AG04449 (cell line): Measurements from ENCODE around the gene ANKRD35.

Experiments used
- CTCF ChIA-PET: fragments of 350-600 bp; formaldehyde crosslinking; extraction: SDS; loops from one replicate; lab custom pipeline; 2021; ENCODE audit warnings: antibody characterized with exemption; lab: Yijun Ruan, JAX
- POLR2A ChIA-PET: fragments of 400-600, 350-600 bp; formaldehyde crosslinking; extraction: SDS; loops from one replicate; lab custom pipeline; 2020; ENCODE audit warnings: antibody characterized with exemption, inconsistent platforms; lab: Yijun Ruan, JAX
- DNase-seq: peaks from one replicate; pipeline ENCODE4 v3.0.0-alpha.2; 2010; ENCODE audit warnings: low read depth, low spot score
- H3K4me3 ChIP-seq: 2 replicates; pipeline ENCODE4 v1.5.1; 2011; ENCODE audit warnings: low read depth, mild to moderate bottlenecking, control low read depth, low read length
- CTCF ChIP-seq: IDR thresholded peaks from one replicate; pipeline ENCODE4 v1.5.1; 2011; ENCODE audit warnings: mild to moderate bottlenecking, moderate library complexity, low read length, control low read depth, inconsistent platforms; ENCODE audit not compliant: insufficient read depth; ENCODE audit errors: missing control alignments

Gene ANKRD35

DNA sequence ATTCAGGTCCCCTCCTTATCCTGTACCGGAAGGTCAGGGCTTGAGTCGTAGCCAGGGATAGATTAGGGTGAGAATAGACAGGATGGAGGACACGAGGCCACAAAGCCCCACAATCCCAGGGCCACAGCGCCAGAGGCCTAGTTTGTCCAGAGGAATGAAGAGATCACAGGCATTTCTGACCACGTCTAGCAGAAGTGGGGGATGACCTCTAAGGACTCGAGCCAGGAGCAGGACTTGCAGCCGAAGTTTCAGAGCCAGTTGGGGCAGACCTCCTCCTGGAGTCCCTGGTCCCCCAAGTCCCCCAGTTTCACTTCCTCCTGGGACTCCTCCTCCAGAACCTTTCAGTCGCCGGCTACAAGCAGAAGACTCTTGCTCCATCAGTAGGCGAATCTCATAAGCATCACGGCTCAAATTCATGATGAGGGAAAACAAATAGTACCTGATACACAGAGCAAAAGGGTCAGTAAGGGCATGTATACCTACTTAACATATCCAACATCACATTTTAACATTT, 26.5 kb upstream of the ANKRD35 start:
- CTCF ChIA-PET: interaction anchor here (1.0 to 16.0 kb wide), 8 partner anchors 9 to 67 kb away, joined by 3 to 469 read pairs (median 42); partner anchors contain the start of genes ANKRD35, NUDT17, PIAS3 and RBM8A
- POLR2A ChIA-PET: no interaction called here
- TF ChIP-seq CTCF: no peak

DNA sequence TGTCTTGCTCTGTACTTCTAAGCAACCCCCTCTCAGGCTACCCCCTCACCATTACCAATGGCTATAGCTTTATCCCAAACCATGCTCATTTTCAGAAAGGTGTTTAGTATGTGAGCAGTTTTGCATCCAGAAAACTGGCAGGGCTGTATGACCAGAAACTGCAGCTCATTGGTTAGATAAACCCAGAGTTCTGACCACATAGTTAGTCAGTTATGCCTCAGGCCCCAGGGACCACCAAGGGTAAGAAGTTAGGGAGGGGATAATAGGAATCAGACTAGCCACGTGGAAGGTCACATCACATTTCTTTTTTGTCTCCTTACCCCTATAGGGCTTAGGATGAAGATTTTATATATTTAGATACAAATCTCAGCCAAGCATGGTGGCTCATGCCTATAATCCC, 23.0 kb upstream of the ANKRD35 start:
- CTCF ChIA-PET: interaction anchor here (0.6 to 16.0 kb wide), 13 partner anchors 10 to 99 kb away, joined by 3 to 469 read pairs (median 6); partner anchors contain the start of genes ANKRD35, LIX1L, NUDT17 and PEX11B
- TF ChIP-seq CTCF: no peak

More for the DNA sequence above, 26.5 kb upstream of the ANKRD35 start:
- no peak for DNase-seq
- no peak overlapping the region for H3K4me3 ChIP-seq

GRCh38 chr1:145906954-145907753, 21.5 kb upstream of the ANKRD35 start:
- CTCF ChIA-PET: interaction anchor here (1.7 to 16.0 kb wide), 5 partner anchors 9 to 70 kb away, joined by 6 to 469 read pairs (median 114); partner anchors contain the start of genes ANKRD35 and NUDT17
- DNase-seq: no peak
- no peak for TF ChIP-seq CTCF
- no peak overlapping the region for H3K4me3 ChIP-seq
- POLR2A ChIA-PET: interaction anchor here (0.7 to 2.2 kb wide), 3 partner anchors 15 to 64 kb away, joined by 4 to 15 read pairs (median 4); partner anchors contain the start of gene NUDT17

More for the DNA sequence above, 23.0 kb upstream of the ANKRD35 start:
- DNase-seq: no peak
- POLR2A ChIA-PET: interaction anchor here (0.6 to 2.2 kb wide), 6 partner anchors 10 to 63 kb away, joined by 3 to 15 read pairs (median 4); partner anchors contain the start of gene NUDT17
- no peak overlapping the region for H3K4me3 ChIP-seq

DNA sequence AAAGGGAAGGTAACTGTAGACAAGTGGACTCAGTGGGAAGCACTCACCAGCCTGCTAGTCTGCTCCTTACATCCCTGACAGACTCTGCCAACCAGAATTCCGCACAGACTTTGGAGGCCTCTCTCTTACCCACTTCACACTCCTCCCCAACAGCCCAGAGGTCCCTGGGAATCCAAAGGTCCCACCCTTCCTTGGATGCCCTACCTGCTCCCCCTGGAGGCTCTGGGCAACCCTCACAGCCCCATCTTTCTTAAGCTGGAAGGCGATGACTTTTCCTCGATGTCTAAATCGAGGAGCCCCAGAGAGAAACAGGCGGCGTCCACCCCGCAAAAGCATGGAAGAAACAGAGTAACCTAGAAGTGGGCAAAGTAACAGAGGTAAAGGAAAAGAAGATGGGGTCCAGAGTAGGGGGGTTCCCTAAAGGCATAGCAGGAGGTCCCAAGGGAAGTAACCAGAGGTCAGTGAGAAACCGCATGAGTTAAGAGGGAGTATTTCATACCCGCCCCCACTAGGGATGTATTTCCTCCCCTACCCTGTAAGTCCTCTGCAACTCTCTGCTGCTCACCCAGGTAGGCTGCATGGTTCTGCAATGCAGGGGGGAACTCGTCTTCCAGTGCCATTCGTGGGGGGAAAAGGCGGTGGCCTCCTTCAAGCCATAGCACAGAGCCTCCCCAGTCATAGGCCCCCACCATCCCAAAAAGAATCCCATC, 15.8 kb upstream of the ANKRD35 start:
- no peak for TF ChIP-seq CTCF
- DNase-seq: no peak
- ChIA-PET CTCF (interaction anchor here (1.0 to 9.1 kb wide), 4 partner anchors 8 to 56 kb away, joined by 3 to 114 read pairs (median 10); partner anchors contain the start of genes ITGA10 and NUDT17), POLR2A (no interaction called here)
- no peak overlapping the region for H3K4me3 ChIP-seq

- no peak for TF ChIP-seq CTCF
- POLR2A ChIA-PET: interaction anchor here (1.5 kb wide), 1 partner anchor 10 kb away, joined by 4 read pairs; no protein-coding TSS in a partner anchor
- H3K4me3 ChIP-seq: no peak overlapping the region
- CTCF ChIA-PET: interaction anchor here (9.1 kb wide), 1 partner anchor 10 kb away, joined by 114 read pairs; the partner anchor contains the start of gene ITGA10
- no peak for DNase-seq
Measured at GRCh38 chr1:145898756-145899155, 13.1 kb upstream of the ANKRD35 start.
